PC-3 (cell line): Measurements from ENCODE around the gene COX10. TPM values are rescaled to one million over a fixed set of nuclear protein-coding genes. Genes with fewer than 3 reads are reported as not detected.

Experiments
- ATAC-seq: fragments of 200-7000 bp; cut with Tn5 transposase; 2 replicates; pipeline ENCODE4 v1.9.1; 2020; ENCODE audit warnings: mild to moderate bottlenecking, moderate library complexity
- BruUV-seq: library from RNA; stranded (reverse); fragments of 400-500 nt; replicated peaks from 2 replicates; lab custom pipeline; 2021; lab: Mats Ljungman, UMichigan
- CTCF ChIA-PET: fragments of 300-600 bp; sonication (Branson Sonifier 250); formaldehyde crosslinking; loops from one replicate; lab custom pipeline; 2022; ENCODE audit warnings: antibody characterized with exemption; lab: Charles Lee
- POLR2A ChIA-PET: fragments of 300-600 bp; sonication (Branson Sonifier 250); formaldehyde crosslinking; loops from one replicate; lab custom pipeline; 2022; ENCODE audit warnings: antibody characterized with exemption; ENCODE audit not compliant: unreplicated experiment; lab: Charles Lee
- DNase-seq: peaks from one replicate; pipeline ENCODE4 v3.0.0-alpha.2; 2015
- H2AFZ ChIP-seq: fragments of 300-600 bp; sonication (generic); 2 replicates; pipeline ENCODE4 v1.6.0; 2016; ENCODE audit warnings: antibody characterized with exemption, low read length
- H3F3A ChIP-seq: fragments of 300-600 bp; sonication (generic); one replicate; pipeline ENCODE4 v1.6.0; 2017; ENCODE audit warnings: antibody characterized with exemption, low read length, control low read depth, mild to moderate bottlenecking; ENCODE audit not compliant: unreplicated experiment
- H3K27ac ChIP-seq: fragments of 300-600 bp; sonication (generic); 2 replicates; pipeline ENCODE4 v1.5.1; 2016; ENCODE audit warnings: mild to moderate bottlenecking, low read length
- H3K27me3 ChIP-seq: fragments of 300-600 bp; sonication (generic); 2 replicates; pipeline ENCODE4 v1.6.1; 2016; ENCODE audit warnings: low read length, mixed read lengths
- H3K36me3 ChIP-seq: fragments of 300-600 bp; sonication (generic); 2 replicates; pipeline ENCODE4 v1.6.1; 2016; ENCODE audit warnings: low read depth, mixed run types, low read length, mixed read lengths
- H3K4me1 ChIP-seq: fragments of 300-600 bp; sonication (generic); 2 replicates; pipeline ENCODE4 v1.5.1; 2016; ENCODE audit warnings: low read length; ENCODE audit not compliant: insufficient read depth
- H3K4me2 ChIP-seq: fragments of 300-600 bp; sonication (generic); 2 replicates; pipeline ENCODE4 v1.6.0; 2016; ENCODE audit warnings: low read length
- H3K4me3 ChIP-seq: fragments of 300-600 bp; sonication (generic); 2 replicates; pipeline ENCODE4 v1.5.1; 2016; ENCODE audit warnings: mild to moderate bottlenecking, low read length, mixed read lengths
- H3K79me2 ChIP-seq: fragments of 300-600 bp; sonication (generic); 2 replicates; pipeline ENCODE4 v1.6.1; 2017; ENCODE audit warnings: low read length, mixed read lengths
- H3K9ac ChIP-seq: fragments of 300-600 bp; sonication (generic); 2 replicates; pipeline ENCODE4 v1.6.0; 2016; ENCODE audit warnings: mild to moderate bottlenecking, low read length
- H3K9me2 ChIP-seq: fragments of 300-600 bp; sonication (generic); replicated peaks from 2 replicates; pipeline ENCODE4 v1.6.1; 2016; ENCODE audit warnings: mixed run types, low read length, mixed read lengths
- H3K9me3 ChIP-seq: fragments of 300-600 bp; sonication (generic); 2 replicates; pipeline ENCODE4 v1.6.1; 2016; ENCODE audit warnings: low read length, mixed read lengths
- H4K20me1 ChIP-seq: fragments of 300-600 bp; sonication (generic); 2 replicates; pipeline ENCODE4 v1.6.1; 2016; ENCODE audit warnings: low read length, mixed read lengths
- CTCF ChIP-seq: fragments of 300-600 bp; sonication (generic); conservative IDR thresholded peaks from 2 replicates; pipeline ENCODE4 v1.5.1; 2017; ENCODE audit warnings: antibody characterized with exemption, low read depth, mild to moderate bottlenecking, low read length
- EZH2 ChIP-seq: fragments of 300-600 bp; sonication (generic); IDR thresholded peaks from one replicate; pipeline ENCODE4 v1.6.1; 2017; ENCODE audit warnings: antibody characterized with exemption, mild to moderate bottlenecking, low read length; ENCODE audit not compliant: unreplicated experiment
- EZH2phosphoT487 ChIP-seq: fragments of 300-600 bp; sonication (generic); IDR thresholded peaks from 2 replicates; pipeline ENCODE4 v1.6.1; 2018; ENCODE audit warnings: mild to moderate bottlenecking, antibody characterized with exemption, low read length, borderline replicate concordance
- intact Hi-C: fragments of 100-400 bp; cut with micrococcal nuclease; formaldehyde crosslinking; loops from 2 replicates; pipeline ENCODE4 v1.9.0; 2023
- total RNA-seq: library from RNA; depleted of rRNA; stranded (reverse); fragments of >200 nt; gene quantifications from 2 replicates; pipeline ENCODE4 v1.2.3, GENCODE V29; 2014

The COX10 gene
- total RNA-seq, 1 experiment from 2014 or later = 34.7 TPM

- BruUV-seq = no TSS peak
- intact Hi-C loops = loop anchor here (10.0 kb wide), 1 partner anchor 140 kb away; the partner anchor contains the start of gene COX10
- DNase-seq = no peak
These were observed 135.2 kb downstream of the COX10 start for GRCh38 chr17:14204546-14204945.

GRCh38 chr17:14205380-14205779 lies 136.1 kb downstream of the COX10 start:
- BruUV-seq = no TSS peak
- CTCF ChIA-PET = interaction anchor here (0.6 kb wide), 1 partner anchor 21 kb away, joined by 3 read pairs; no protein-coding TSS in a partner anchor

More at GRCh38 chr17:14204546-14204945, 135.2 kb downstream of the COX10 start:
- Histone ChIP-seq H3K9me3 (no peaks in the 10 kb centered on the region), H3K4me2 (no peak overlapping the region), H4K20me1 (peaks cover 10% of the 10 kb centered on the region; the same call in 1 of the 2 replicates), H3K27me3 (no peaks in the 10 kb centered on the region), H3K36me3 (peaks cover 23% of the 10 kb centered on the region), H3K27ac (no peak overlapping the region), H3F3A (no peaks in the 10 kb centered on the region), H2AFZ (no peak overlapping the region), H3K9ac (no peak overlapping the region), H3K4me3 (no peak overlapping the region), H3K79me2 (no peaks in the 10 kb centered on the region), H3K4me1 (peaks cover 16% of the 10 kb centered on the region), H3K9me2 (no peaks in the 10 kb centered on the region)
- ATAC-seq = no peak
- TF ChIP-seq EZH2 (no peak), EZH2phosphoT487 (no peak), CTCF (no peak)
- ChIA-PET CTCF (no interaction called here), POLR2A (no interaction called here)

More at GRCh38 chr17:14205380-14205779, 136.1 kb downstream of the COX10 start:
- Histone ChIP-seq H2AFZ (no peak overlapping the region), H3K4me1 (peaks cover 16% of the 10 kb centered on the region), H3K27me3 (no peaks in the 10 kb centered on the region), H3K4me2 (peak overlapping the region; percentile 26), H4K20me1 (peaks cover 10% of the 10 kb centered on the region; the same call in 1 of the 2 replicates), H3K36me3 (peaks cover 29% of the 10 kb centered on the region), H3K79me2 (no peaks in the 10 kb centered on the region), H3K9me3 (no peaks in the 10 kb centered on the region), H3K9me2 (no peaks in the 10 kb centered on the region), H3K27ac (no peak overlapping the region), H3K4me3 (no peak overlapping the region), H3K9ac (no peak overlapping the region), H3F3A (no peaks in the 10 kb centered on the region)
- no peak for DNase-seq
- intact Hi-C loops = loop anchor here (10.0 kb wide), 1 partner anchor 141 kb away; the partner anchor contains the start of gene COX10
- no peak for ATAC-seq
- POLR2A ChIA-PET = no interaction called here
- TF ChIP-seq CTCF = no peak
- no peak for TF ChIP-seq EZH2
- no peak for TF ChIP-seq EZH2phosphoT487
